Activated CD8-positive, alpha-beta memory T cell treated with anti-CD3 and anti-CD28 coated beads for 24 hours (primary cell): ENCODE results near the gene RBM33.

Experiments
- DNase-seq: peaks from one replicate; pipeline ENCODE4 v3.0.0-alpha.2; 2020

RBM33 gene

DNA sequence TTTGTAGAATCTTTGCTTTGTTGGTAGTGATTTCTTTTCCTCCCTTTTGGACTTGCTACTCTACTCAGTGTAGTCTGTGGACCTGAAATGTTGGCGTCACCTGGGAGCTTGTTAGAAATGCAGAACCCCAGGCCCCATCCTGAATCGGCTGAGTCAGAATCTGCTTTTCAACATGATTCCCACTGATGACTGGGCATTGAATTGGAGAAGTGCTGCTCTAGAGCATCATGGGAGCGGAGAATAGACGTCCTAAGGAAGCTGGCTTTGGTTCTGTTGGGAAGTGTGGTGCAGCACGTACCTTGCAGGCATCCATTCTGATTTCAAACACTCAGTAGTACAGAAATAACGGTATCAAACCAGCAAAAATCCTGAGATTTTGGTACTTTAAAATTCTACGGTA, 54.7 kb downstream of the RBM33 start:
- DNase-seq, result no peak

DNA sequence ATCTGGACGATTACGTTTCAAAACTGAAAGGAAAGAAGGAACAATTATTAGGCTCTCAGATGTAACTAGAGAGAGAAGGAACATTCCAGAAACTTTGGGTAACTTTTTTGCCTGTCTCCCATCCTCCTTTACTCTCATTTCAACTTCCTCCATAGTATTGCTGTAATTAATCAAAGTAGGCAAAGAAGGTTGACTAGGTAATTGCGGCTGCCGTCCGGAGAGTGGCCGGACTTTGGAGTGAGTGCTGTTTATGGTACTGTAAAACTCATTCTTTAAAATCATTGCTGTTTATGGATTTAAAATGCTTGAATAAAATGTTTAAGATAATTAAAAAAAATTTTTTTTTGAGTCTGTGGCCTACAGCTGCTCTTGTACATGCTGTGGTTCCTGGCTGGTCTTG, 56.4 kb downstream of the RBM33 start:
- no peak for DNase-seq

DNA sequence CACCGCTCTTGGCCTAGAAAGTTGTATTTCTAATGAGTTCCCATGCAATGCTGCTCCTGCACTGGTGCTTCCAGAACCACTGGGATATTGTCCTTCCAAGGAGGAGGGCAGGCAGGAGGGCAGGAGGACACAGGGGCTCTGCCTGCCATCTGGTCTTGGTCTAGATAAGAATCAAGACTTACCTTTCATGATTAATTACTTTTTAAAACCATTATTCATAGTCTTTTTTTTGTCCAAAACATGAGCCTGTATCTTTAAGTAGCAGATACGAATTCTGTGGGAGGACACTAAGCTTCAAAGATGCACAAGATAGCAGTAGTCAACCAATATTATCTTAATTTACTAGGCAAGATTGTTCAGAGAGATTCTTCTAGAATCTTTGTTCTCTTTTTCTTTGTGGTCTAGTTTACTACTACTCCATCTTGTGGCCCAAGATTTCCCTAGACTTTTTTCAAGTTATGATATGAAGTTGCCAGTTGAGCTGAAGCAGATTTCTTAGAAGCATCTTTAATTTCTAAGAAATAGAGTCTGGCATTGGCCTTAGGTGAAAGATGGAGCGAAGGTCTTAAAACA, 57.6 kb downstream of the RBM33 start:
- no peak for DNase-seq

DNA sequence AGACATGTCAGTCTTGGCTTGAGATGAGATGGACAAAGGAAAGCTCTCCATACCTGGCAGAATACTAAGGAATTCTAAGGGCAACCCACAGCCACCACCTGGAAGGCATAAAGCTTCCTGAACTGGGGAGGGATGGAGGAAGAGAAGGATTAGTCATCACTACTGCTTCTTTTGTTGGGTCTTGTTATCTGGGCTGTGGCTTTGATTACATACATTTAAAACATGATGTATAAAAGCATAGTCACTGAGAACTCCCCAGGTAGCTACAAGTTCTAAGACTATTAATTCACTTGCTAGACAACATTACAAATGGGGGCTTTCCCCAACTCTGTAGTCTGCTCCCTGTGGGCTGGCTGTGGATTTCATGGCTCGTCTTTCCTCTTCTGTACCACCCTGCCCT, 58.2 kb downstream of the RBM33 start:
- DNase-seq, result no peak

DNA sequence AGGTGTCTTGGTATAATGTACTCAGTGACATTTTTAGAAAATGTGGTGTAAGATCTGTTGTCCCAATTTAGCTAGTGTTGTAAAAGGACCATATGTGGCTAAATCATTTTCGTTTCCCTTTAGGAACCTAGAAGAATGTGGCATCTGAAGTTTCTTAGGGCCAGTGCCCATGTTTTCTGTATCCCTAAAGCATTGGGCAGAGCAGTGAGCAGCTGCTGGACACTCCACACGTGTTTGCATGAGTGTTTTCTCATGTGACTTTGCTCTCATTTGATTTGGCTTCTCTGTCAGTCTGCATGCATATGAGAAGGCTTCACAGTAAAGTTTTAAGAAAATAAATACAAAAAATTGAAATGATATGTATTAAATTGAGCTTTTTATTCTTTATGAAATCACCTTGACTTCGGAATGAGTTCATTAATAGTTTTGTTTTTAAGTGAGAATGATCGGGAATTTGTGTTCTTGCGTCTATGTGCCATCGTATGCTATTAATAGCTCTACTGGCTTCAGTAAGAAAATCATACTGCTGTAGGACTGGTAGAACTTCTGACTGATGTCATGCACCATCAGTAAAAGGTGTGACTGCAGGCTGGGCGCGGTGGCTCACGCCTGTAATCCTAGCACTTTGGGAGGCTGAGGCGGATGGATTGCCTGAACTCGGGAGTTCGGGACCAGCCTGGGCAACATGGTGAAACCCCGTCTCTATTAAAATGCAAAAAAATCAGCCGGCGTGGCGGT, 61.3 kb downstream of the RBM33 start:
- no peak for DNase-seq

DNA sequence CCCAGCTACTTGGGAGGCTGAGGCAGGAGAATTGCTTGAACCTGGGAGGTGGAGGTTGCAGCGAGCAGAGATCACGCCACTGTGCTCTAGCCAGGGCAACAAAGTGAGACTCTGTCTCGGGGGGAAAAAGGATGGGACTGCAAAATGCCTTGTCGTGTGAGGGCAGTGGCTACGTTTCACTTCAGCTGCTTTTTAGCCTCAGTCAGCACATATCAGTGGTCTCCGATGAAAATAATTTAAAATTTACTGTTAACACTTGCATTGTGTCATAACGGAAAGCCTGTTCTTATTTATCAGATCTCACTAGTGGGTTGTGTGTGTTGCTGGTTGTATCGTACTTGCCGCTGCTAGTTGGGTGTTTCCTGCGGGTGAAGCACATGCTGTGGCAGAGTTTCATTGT, 61.9 kb downstream of the RBM33 start:
- DNase-seq, result no peak

DNA sequence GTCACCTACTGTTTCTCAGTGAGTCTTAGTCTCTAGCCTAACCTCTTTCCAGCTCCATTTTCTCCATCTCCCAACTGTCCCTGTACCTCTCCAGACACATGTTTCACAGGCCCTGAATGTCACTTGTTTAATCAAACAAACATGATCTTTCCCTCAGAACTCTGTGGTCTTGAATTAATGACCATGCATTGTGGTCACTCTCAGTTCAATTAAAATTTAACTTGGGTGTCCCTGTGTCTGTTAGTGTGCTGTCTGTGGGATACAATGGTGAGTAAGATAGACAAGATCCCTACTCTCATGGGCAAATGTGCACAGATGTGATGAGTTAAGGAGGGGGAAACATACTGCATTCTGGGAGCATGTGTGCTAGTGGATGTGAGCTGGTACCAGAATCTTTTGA, 65.0 kb downstream of the RBM33 start:
- DNase-seq, result no peak

DNA sequence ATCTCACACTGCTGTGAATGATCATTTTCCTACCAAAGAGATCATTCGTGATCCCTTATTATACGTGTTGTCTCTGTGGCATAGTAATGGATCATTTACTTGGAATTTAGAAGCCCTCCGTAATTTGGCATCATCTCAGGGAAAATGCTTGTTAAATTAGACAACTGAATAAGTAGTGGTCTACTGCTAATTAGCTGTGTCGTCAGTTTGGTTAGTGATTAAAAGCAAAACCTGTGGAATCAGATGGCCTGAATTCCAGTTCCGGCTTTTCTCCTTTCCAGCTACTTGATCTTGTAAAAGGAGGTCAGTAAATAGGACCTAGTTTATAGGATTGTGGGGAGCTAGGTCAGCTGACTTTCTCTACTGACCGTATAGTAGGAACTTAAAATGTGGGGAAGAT, 65.6 kb downstream of the RBM33 start:
- no peak for DNase-seq

DNA sequence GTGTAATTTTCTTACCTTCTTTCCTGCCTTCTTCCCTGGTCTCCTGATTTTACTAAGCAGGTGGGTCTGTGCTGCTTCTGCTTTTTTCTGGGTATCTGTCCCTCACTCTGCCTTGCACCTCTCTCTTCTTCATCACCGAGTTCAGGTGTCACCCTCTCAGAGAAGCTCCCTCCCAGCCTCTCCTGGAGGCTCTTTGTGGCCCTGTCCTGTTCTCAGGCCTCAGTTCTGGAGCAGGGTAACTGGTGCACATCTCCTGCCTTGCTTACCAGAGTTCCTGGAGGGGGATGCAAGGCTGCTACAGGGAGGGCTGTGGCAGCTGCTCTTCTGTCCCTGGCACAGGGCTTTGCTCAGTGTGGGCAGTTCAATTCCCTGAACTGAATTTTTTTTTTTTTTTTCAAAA, 66.1 kb downstream of the RBM33 start:
- no peak for DNase-seq

DNA sequence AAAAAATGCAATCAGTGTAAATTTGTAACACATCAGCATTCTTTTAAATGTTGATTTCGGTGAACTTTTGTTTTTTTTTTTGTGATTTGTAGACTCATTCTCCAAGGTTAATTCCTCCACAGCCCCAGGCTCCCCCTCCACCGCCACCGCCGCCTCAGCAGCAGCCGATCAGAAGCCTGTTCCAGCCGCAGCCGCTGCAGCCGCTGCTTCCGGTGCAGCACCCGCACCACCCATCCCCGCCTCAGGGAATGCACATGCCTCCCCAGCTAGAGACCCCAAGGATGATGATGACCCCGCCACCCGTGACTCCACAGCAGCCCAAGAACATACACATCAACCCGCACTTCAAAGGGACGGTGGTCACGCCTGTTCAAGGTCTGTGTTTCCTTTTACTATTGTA, 66.6 kb downstream of the RBM33 start:
- no peak for DNase-seq

DNA sequence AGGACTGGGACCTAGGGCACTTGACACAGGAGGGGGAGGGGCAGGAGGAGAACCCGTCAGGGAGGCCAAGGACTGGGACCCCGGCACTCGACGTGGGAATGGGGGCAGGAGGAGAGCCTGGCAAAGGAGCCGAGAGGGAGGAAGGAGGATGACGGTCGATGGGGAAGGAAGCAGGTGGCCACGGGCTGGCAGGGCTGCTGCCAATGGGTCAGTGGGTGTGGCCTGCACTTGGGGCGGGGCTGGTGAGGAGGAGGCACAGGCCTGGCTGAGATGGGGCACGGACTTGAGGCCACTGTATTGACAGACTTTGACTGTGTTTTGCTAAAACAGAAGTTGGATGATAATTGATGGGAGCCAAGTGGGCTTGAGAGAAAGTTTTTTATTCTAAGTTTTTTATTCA, 68.9 kb downstream of the RBM33 start:
- DNase-seq, result no peak

DNA sequence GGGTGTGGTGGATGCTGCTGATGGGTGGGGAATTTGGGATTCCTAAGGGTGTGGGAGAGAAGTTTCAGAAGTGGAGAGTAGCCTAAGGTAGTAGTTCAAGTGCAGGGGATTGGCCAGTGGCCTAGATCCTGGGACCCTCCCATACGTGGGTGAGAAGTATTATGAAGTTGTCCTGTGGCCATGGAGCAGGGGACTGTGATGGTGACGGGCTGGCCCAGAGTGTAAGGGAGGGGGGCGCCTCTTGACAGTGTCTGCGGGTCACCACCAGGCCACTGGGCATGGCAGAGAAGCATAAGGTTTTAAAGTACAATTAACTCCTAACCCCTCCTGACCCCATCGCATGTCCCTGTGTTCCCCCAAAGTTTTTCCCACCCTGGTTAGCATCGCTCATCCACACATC, 70.2 kb downstream of the RBM33 start:
- DNase-seq, result no peak

DNA sequence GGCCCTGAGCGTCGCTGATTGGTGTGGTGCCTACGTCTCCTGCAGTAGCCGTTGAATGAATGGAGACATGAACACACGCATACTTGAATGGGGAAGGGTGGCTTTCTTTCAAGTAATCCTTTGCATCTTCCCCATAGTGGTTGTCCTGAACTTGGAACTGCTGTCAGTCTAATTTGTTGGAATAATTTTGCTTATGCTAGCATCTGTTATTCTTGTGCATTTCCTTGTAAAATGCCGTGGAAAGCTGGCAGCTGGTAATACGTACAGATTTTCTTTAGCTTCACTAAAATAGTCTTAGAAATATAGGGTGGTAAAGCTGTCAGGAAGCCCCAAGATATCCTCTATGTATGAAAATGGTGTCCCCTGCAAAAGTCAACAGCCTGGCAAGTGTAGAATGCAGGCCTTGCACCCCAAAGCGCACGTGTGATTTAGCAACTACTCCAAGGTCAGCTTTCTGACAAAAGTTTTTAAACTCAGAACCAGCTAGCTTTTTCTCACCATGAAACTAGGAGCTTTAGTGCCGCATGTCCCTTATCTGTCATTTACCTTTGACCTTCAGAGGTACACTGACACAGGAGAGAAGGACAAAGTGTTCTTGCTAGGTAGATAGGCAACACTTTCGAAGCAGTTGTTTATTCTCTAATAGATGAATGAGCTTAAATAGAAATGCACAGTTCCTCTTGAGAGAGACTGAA, 70.8 kb downstream of the RBM33 start:
- DNase-seq, result no peak

DNA sequence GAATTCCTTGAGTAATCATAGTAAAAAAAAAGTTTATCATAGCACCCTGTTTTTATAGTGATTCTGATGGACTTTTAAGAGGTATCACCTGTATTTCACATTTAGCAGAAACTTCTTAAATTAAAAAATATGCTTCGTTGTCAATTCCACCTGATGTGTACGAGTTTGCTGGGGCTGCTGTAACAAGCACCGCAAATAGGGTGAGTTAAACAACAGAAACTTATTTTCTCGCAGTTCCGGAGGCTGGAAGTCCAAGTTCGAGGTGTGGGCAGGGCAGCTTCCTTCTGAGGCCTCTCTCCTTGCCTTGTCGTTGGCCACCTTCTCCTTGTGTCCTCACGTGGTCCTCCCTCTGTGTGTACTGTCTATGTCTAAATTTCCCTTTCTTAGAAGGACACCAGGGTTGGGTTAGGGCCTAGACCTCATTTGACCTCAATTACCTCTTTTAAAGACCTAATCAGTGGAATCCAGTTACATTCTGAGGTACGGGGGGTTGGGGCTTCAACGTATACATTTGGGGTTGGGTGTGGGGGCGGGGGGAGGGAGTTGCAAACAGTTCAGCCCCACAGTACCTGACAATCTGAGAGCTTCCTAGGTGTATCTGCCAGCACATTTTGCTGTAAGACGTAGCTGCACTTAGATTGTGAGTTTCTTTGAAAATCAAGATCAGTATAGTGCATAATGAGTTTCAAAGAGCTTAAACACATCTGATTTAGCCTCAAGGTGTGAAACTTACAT, 72.7 kb downstream of the RBM33 start:
- no peak for DNase-seq

DNA sequence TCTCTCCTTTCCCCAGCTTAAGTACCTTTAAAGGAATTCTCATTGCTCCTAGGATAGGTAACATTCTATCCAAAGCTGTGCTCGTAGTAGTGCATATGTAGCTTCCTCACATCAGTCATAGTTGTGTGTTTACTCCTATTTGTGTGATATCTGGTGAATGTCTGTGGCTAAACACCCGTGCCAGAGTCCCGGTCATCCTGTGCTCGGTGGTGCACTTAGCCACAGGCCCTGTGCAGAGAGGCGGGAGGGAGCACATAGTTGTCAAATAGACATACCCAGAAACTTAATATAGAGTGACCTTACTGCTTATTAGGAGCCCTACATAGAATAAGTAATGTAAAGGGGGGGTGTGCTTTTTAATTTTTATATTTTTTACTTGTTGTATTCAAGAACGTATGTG, 76.6 kb downstream of the RBM33 start:
- no peak for DNase-seq

DNA sequence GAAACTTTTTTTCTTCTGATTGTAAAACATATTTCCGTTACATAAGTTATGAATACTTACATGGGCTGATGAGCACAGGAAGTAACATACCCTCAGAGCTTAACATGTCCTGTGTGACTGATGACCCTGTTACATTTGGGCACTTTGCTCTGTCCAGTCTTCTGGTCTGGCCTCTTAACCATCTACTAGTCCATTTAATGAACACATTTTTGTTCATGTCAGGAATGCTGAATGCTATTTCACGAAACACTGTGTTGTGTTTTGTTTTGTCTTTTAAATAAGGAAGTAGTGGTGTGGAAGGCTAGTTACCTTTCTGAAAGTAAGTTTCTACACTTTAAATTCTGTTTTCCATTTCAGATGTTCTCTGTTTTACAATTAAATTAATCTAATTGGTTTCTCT, 77.7 kb downstream of the RBM33 start:
- no peak for DNase-seq

DNA sequence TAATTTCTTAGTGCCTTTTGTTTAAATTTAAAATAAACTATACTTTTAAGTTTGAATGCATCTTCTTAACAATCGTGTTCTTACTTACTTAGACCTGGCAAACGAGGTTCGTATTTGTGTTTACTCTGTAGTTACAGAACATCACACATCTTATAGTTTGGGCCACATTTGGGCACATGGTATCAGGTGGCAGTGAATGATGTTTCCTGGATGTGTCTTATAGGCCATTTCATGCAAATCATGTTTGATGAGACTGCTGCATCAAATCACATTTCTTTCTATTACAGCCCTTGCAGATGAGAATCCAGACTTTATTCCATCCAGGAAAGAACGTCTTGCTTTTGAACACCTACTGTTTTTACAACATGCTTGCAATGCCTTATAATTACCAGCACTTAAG, 78.5 kb downstream of the RBM33 start:
- DNase-seq, result no peak

DNA sequence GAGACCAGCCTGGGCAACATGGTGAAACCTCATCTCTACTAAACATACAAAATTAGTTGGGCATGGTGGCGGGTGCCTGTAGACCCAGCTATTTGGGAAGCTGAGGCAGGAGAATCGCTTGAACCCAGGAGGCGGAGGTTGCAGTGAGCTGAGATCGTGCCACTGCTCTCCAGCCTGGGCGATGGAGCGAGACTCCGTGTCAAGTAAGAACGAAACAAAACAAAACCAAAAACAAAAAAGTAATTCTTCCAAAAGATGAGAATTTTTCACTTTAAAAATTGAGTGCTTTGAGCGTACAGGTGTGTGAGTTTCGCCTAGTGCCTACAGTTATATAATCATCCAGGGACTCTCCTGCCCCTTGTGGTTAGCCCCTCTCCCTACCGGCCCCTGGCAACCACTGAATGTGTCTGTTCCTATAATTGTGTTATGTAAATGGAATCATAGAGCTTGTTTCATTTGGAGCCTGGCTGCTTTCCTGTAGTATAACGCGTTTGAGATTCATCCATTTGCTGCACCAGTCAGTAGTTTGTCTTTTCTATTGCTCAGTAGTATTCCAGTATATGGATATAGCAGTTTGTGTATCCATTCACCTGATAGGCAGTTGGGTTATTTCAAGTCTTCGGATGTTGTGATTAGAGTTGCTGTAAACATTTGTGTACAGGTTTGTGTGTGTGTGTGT, 80.0 kb downstream of the RBM33 start:
- DNase-seq, result no peak

DNA sequence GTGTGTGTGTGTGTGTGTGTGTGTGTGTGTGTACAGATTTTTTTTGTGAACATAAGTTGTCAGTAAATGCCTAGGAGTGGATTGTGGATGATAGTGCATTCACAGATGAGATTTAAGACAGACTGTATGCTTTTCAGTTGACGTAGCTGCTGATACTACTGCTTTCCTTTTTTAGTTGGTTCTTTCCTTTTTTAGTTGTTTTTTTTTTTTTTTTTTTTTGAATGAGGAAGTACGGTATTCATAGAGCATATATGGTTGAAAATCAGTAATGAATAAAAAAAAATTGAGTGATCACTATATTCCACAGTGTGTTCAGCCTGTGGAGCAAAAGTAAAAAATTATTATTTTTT, 80.5 kb downstream of the RBM33 start:
- DNase-seq, result no peak

DNA sequence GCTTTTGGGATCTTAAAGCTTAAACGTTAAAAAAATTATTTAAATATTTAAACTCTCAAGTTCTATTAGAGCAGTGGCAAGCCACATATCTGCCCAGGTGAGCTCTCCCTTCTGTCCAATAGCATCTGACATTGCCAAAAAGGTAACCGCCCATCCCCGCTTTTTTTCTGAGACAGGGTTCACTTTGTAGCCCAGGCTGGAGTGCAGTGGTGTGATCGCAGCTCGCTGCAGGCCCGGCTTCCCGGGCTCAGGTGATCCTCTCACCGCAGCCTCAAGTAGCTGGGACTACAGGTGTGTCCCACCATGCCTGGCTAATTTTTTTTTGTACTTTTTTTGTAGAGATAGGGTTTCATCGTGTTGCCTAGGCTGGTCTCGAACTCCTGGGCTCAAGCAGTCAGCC, 83.2 kb downstream of the RBM33 start:
- DNase-seq, result no peak

DNA sequence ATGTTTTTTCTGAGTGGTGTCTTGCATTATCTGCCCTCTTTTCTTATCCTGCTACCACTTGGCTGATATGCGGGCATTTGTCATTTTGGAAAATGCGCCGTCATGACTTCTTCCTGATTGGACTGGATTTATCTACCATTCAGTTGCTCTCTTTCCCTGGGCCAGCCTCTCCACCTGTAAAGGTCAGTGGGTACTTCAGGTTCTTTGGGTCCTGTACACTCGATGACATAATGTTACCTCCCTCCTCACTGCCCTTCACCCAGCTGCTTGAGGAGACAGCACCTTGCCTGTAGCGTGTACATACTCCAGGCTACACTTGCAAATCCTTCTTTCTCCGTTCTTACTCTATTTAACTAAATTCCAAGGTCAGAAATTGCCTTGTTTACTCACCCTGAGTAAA, 83.7 kb downstream of the RBM33 start:
- no peak for DNase-seq

DNA sequence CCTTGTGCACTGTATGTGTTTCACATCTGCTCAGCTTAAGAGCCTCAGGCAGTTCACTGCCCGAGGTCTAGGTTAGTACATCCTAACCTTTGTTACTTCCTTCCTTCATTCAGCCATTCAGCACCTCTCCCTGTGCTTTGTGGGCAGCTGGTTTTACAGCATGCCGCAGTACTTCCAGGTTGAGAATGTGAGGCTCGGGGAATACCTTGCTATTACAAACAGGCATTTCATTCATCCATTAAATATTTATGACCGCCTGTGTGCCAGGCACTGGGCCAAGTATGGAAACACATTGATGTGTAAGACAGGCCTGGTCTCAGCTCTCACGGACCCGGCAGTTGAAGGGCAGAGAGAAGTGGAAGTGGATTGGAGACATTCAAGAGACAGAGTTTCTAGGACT, 85.4 kb downstream of the RBM33 start:
- DNase-seq, result no peak

DNA sequence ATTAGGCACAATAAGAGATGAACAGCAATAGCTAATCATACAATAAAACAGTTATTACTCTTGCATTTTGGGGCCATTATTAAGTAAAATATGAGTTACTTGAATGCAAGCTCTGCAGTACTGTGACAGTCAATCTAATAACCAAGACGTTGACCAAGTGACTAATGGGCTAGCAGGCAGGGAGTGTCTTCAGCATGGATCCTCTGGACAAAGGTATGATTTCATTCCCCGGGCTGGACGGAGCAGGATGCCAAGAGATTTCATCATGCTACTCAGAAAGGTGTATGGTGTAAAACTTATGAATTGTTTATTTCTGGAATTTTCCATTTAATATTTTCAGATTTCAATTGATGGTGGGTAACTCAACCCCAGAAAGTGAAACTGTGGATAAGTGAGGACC, 86.9 kb downstream of the RBM33 start:
- DNase-seq, result no peak

DNA sequence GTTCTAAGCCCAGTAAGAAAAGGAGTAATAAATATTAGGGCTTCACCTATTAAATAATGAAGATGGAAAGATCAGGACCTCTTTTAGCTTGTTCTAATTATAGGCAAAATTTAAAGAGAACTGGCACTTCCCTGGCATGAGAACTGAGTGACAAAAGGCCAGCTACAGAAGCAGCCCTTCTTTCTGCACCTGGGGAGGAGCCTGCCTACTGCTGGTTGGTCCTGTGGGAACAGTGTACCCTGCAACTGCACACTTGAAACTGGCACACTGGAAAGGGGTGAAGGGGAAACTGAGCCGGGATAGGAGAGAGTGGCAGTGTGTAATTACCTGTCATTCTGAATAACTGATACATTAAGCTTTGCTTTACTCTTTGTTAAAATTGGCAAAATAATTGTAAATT, 87.4 kb downstream of the RBM33 start:
- DNase-seq, result no peak
